GM23248 (cell line): ENCODE results near the gene ZHX3. TPM values are rescaled to one million over a fixed set of nuclear protein-coding genes. Genes with fewer than 3 reads are reported as not detected.

Experiments used
- DNase-seq: peaks from one replicate; pipeline ENCODE4 v3.0.0-alpha.2; 2015
- H2AFZ ChIP-seq: fragments of 200-600 bp; sonication (generic); 2 replicates; pipeline ENCODE4 v1.6.1; 2016; ENCODE audit warnings: antibody characterized with exemption
- H3F3A ChIP-seq: fragments of 200-600 bp; sonication (generic); 2 replicates; pipeline ENCODE4 v1.6.1; 2016; ENCODE audit warnings: mild to moderate bottlenecking, antibody characterized with exemption, mixed run types; ENCODE audit not compliant: insufficient read depth
- H3K27ac ChIP-seq: fragments of 200-600 bp; sonication (generic); 2 replicates; pipeline ENCODE4 v1.5.1; 2016; ENCODE audit warnings: mild to moderate bottlenecking
- H3K27me3 ChIP-seq: fragments of 200-600 bp; sonication (generic); replicated peaks from 2 replicates; pipeline ENCODE4 v1.6.1; 2016; ENCODE audit warnings: mild to moderate bottlenecking; ENCODE audit not compliant: insufficient read depth
- H3K36me3 ChIP-seq: fragments of 200-600 bp; sonication (generic); 2 replicates; pipeline ENCODE4 v1.6.1; 2016; ENCODE audit warnings: low read depth, mild to moderate bottlenecking
- H3K4me1 ChIP-seq: fragments of 200-600 bp; sonication (generic); 2 replicates; pipeline ENCODE4 v1.6.1; 2016; ENCODE audit warnings: mild to moderate bottlenecking; ENCODE audit not compliant: insufficient read depth
- H3K4me2 ChIP-seq: fragments of 200-600 bp; sonication (generic); one replicate; pipeline ENCODE4 v1.6.1; 2016; ENCODE audit warnings: mild to moderate bottlenecking; ENCODE audit not compliant: unreplicated experiment
- H3K4me3 ChIP-seq: fragments of 200-600 bp; sonication (generic); 2 replicates; pipeline ENCODE4 v1.5.1; 2016; ENCODE audit warnings: mild to moderate bottlenecking
- H3K79me2 ChIP-seq: fragments of 200-600 bp; sonication (generic); 2 replicates; pipeline ENCODE4 v1.6.1; 2016; ENCODE audit warnings: mild to moderate bottlenecking; ENCODE audit not compliant: insufficient read depth
- H3K9ac ChIP-seq: fragments of 200-600 bp; sonication (generic); 2 replicates; pipeline ENCODE4 v1.6.1; 2016; ENCODE audit warnings: mild to moderate bottlenecking
- H3K9me2 ChIP-seq: fragments of 200-600 bp; sonication (generic); 2 replicates; pipeline ENCODE4 v1.6.1; 2016; ENCODE audit warnings: mixed run types, mild to moderate bottlenecking, moderate library complexity; ENCODE audit not compliant: insufficient read depth
- H3K9me3 ChIP-seq: fragments of 200-600 bp; sonication (generic); one replicate; pipeline ENCODE4 v1.6.1; 2017; ENCODE audit warnings: low read depth
- H4K20me1 ChIP-seq: fragments of 200-600 bp; sonication (generic); 2 replicates; pipeline ENCODE4 v1.6.0; 2016; ENCODE audit not compliant: insufficient read depth
- EZH2 ChIP-seq: fragments of 200-600 bp; sonication (generic); IDR thresholded peaks from 2 replicates; pipeline ENCODE4 v1.6.1; 2018; ENCODE audit warnings: antibody characterized with exemption, mild to moderate bottlenecking; ENCODE audit not compliant: insufficient read depth, poor library complexity, severe bottlenecking
- EZH2phosphoT487 ChIP-seq: fragments of 200-600 bp; sonication (generic); IDR thresholded peaks from 2 replicates; pipeline ENCODE4 v1.6.1; 2018; ENCODE audit warnings: antibody characterized with exemption, moderate library complexity, mild to moderate bottlenecking, low read depth; ENCODE audit not compliant: insufficient read depth
- WGBS, 2 experiments: methylation state at CpG; one replicate each; pipeline ENCODE4 v1.1.6; 2015 to 2017; ENCODE audit warnings: low lambda C conversion rate in 2 of 2, low coverage in 1 of 2; ENCODE audit errors: missing lambda C conversion rate in 2 of 2; 5-methylcytosine and 5-hydroxymethylcytosine counted together
- in situ Hi-C: fragments of 300-500 bp; cut with MboI; formaldehyde crosslinking; loops from 2 replicates; pipeline ENCODE4 v1.15.0; 2020
- polyA plus RNA-seq: library from polyadenylated mRNA; unstranded; fragments of >200 nt; fragmentation: Nextera tagmentation; extraction: Ambion mirVana; gene quantifications from 2 replicates; pipeline ENCODE4 v1.2.1, GENCODE V29; 2016
- total RNA-seq: library from RNA; depleted of rRNA; stranded (reverse); fragments of >200 nt; shearing (Covaris generic); gene quantifications from 2 replicates; pipeline ENCODE4 v1.2.3, GENCODE V29; 2014

ZHX3 gene
- total and polyA plus RNA-seq, 2 experiments from 2014 or later = 9.8 to 38.5 TPM

GRCh38 chr20:41183391-41183790 is 134.1 kb downstream of the ZHX3 start:
- in situ Hi-C loops = no loop called here
- no peak for TF ChIP-seq EZH2
- TF ChIP-seq EZH2phosphoT487 = no peak
- Histone ChIP-seq H3K36me3 (peaks cover 3% of the 10 kb centered on the region; the same call in 1 of the 2 replicates), H3K9me2 (no peaks in the 10 kb centered on the region), H3K4me3 (no peak overlapping the region), H3K9me3 (no peaks in the 10 kb centered on the region), H3K79me2 (peaks cover 76% of the 10 kb centered on the region), H3K9ac (no peak overlapping the region), H3K27me3 (no peaks in the 10 kb centered on the region), H3F3A (peaks cover 9% of the 10 kb centered on the region), H2AFZ (no peak overlapping the region), H3K4me1 (peaks cover 12% of the 10 kb centered on the region), H3K4me2 (no peak overlapping the region), H4K20me1 (no peaks in the 10 kb centered on the region), H3K27ac (no peak overlapping the region)
- no peak for DNase-seq
- WGBS, 2 experiments = 88 to 96% methylated on average over 6 of the region's 6 CpGs

- Histone ChIP-seq H3K27ac (no peak overlapping the region), H3K9ac (no peak overlapping the region), H3K36me3 (peaks cover 3% of the 10 kb centered on the region; the same call in 1 of the 2 replicates), H3K27me3 (no peaks in the 10 kb centered on the region), H3F3A (peaks cover 16% of the 10 kb centered on the region), H3K9me2 (no peaks in the 10 kb centered on the region), H3K9me3 (no peaks in the 10 kb centered on the region), H4K20me1 (no peaks in the 10 kb centered on the region), H3K4me1 (peaks cover 18% of the 10 kb centered on the region), H2AFZ (no peak overlapping the region), H3K4me3 (no peak overlapping the region), H3K4me2 (no peak overlapping the region), H3K79me2 (peaks cover 69% of the 10 kb centered on the region)
- in situ Hi-C loops = no loop called here
- WGBS, 2 experiments = 96 to 98% methylated on average over 10 of the region's 10 CpGs
- no peak for DNase-seq
- no peak for TF ChIP-seq EZH2phosphoT487
- no peak for TF ChIP-seq EZH2
These were observed 135.0 kb downstream of the ZHX3 start for GRCh38 chr20:41182296-41183212.

GRCh38 chr20:41181567-41181966 is 136.0 kb downstream of the ZHX3 start:
- no peak overlapping the region for H3K4me3 ChIP-seq
- TF ChIP-seq EZH2phosphoT487 (no peak), EZH2 (no peak)
- H3K9me2 ChIP-seq = no peaks in the 10 kb centered on the region
- H3F3A ChIP-seq = peaks cover 16% of the 10 kb centered on the region
- H3K4me2 ChIP-seq = no peak overlapping the region
- H3K36me3 ChIP-seq = no peaks in the 10 kb centered on the region; the same call in 1 of the 2 replicates
- H3K9me3 ChIP-seq = no peaks in the 10 kb centered on the region
- no peaks in the 10 kb centered on the region for H3K27me3 ChIP-seq
- peaks cover 28% of the 10 kb centered on the region for H3K4me1 ChIP-seq
- WGBS, 2 experiments = 97 to 100% methylated on average over 3 of the region's 3 CpGs
- H4K20me1 ChIP-seq = no peaks in the 10 kb centered on the region
- H3K9ac ChIP-seq = no peak overlapping the region
- H3K79me2 ChIP-seq = peaks cover 67% of the 10 kb centered on the region
- in situ Hi-C loops = no loop called here
- DNase-seq = no peak
- H2AFZ ChIP-seq = no peak overlapping the region
- no peak overlapping the region for H3K27ac ChIP-seq

- H3K27me3 ChIP-seq = no peaks in the 10 kb centered on the region
- no peak for DNase-seq
- no peak for TF ChIP-seq EZH2phosphoT487
- TF ChIP-seq EZH2 = no peak
- in situ Hi-C loops = no loop called here
- no peak overlapping the region for H3K9ac ChIP-seq
- H3K9me3 ChIP-seq = no peaks in the 10 kb centered on the region
- H3K4me1 ChIP-seq = peaks cover 31% of the 10 kb centered on the region
- H3K79me2 ChIP-seq = peaks cover 65% of the 10 kb centered on the region
- no peaks in the 10 kb centered on the region; the same call in 1 of the 2 replicates for H3K36me3 ChIP-seq
- H4K20me1 ChIP-seq = no peaks in the 10 kb centered on the region
- H3K4me2 ChIP-seq = no peak overlapping the region
- WGBS, 2 experiments = 80 to 89% methylated on average over 6 of the region's 6 CpGs
- H3K4me3 ChIP-seq = no peak overlapping the region
- H3F3A ChIP-seq = peaks cover 17% of the 10 kb centered on the region
- no peak overlapping the region for H2AFZ ChIP-seq
- H3K9me2 ChIP-seq = no peaks in the 10 kb centered on the region
- no peak overlapping the region for H3K27ac ChIP-seq
These were observed 136.8 kb downstream of the ZHX3 start for GRCh38 chr20:41180599-41181333.
